NT2/D1 (cell line): Measurements from ENCODE around the gene DELE1.

Experiments used
- SUZ12 ChIP-seq: IDR thresholded peaks from 2 replicates; pipeline ENCODE4 v1.6.1; 2011; ENCODE audit not compliant: insufficient read length, insufficient read depth; ENCODE audit errors: extremely low read depth
- YY1 ChIP-seq: IDR thresholded peaks from 2 replicates; pipeline ENCODE4 v1.6.1; 2011; ENCODE audit not compliant: insufficient read length, insufficient read depth
- ZNF274 ChIP-seq: IDR thresholded peaks from 2 replicates; pipeline ENCODE4 v1.6.1; 2011; ENCODE audit warnings: mild to moderate bottlenecking, low read depth, low read length

DNA sequence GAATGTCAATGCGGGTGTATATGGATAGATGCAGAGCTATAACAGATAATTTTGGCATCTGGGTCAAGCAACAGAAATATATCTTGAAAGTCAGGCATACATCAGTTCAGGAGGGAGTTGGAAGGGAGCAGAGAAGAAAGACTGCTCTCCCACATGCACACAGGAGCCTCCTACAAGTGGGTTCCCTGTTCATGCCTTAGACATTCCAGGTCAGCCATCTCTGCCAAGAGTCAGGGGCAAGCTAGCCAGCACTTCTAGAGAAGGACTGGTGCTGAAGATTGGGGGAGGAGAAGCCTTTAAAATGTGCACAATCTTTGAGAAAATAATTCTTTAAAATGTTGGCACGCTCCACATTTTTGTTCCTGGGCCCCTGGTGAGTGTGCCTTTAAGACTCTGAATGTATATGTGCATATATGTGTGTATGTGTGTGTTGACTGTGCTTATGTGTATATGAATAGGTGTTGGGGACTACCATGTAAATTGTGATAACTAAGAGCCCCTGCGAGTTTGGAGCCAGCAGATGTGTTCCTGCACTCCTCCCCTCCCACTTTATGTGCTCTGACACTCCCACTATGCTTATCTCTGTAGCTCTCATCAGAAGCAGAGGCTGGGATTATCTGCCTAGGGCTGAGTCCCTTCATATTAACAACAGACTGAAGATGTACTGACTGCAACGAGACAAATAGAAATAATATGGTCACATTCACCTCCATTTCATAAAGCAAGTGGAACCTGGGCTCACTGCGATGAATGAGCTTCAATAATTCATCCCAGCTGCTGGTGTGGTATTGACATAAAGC is 21.5 kb upstream of the DELE1 start:
- TF ChIP-seq YY1 (no peak), SUZ12 (no peak), ZNF274 (no peak)
